Purkinje cell (primary cell): Measurements from ENCODE around the gene RIMBP3B. TPM values are rescaled to one million over a fixed set of nuclear protein-coding genes. Genes with fewer than 3 reads are reported as not detected.

ENCODE experiments used
- polyA plus RNA-seq: library from polyadenylated mRNA; unstranded; fragments of >200 nt; fragmentation: Nextera tagmentation; gene quantifications from 2 replicates; pipeline ENCODE4 v1.2.1, GENCODE V29; 2014

The RIMBP3B gene
- 0.07 and 0.15 TPM in 2 replicates for polyA plus RNA-seq

GRCh38 chr22:21383701-21384467, at the start of gene RIMBP3B:
TSS of gene RIMBP3B (plus strand) at chr22:21383751. CDS start at chr22:21383859, 108 bp downstream.

GRCh38 chr22:21417227-21417746, 33.7 kb downstream of the RIMBP3B start, which contains the start of gene HIC2:
TSS of gene HIC2 (plus strand) at chr22:21417371. CDS start at chr22:21442832, 25,461 bp downstream.

Other genes starting within 250 kb of the RIMBP3B start
- 0.11 and 0.39 TPM in 2 replicates for gene HIC2, start 33.6 kb downstream of the RIMBP3B start, polyA plus RNA-seq
- 1.7 and 4.4 TPM in 2 replicates for gene TMEM191C, start 83.6 kb downstream of the RIMBP3B start, polyA plus RNA-seq
- not detected in 2 replicates for gene RIMBP3C, start 167.7 kb downstream of the RIMBP3B start, polyA plus RNA-seq
- gene UBE2L3, start 184.0 kb downstream of the RIMBP3B start, polyA plus RNA-seq = 96.9 and 105 TPM in 2 replicates
- 2.4 and 4.4 TPM in 2 replicates for gene YDJC, start 246.3 kb downstream of the RIMBP3B start, polyA plus RNA-seq
- gene CCDC116, start 249.0 kb downstream of the RIMBP3B start, polyA plus RNA-seq = not detected in 2 replicates